ENCODE measurements around the gene SPECC1. TPM values are rescaled to one million over a fixed set of nuclear protein-coding genes. Genes with fewer than 3 reads are reported as not detected.

The SPECC1 gene
- total and polyA plus RNA-seq, 2 donors (not counting 3 experiments of a cell fraction or from before 2014, with no cell fraction given): 5.3 to 20.4 TPM

DNA sequence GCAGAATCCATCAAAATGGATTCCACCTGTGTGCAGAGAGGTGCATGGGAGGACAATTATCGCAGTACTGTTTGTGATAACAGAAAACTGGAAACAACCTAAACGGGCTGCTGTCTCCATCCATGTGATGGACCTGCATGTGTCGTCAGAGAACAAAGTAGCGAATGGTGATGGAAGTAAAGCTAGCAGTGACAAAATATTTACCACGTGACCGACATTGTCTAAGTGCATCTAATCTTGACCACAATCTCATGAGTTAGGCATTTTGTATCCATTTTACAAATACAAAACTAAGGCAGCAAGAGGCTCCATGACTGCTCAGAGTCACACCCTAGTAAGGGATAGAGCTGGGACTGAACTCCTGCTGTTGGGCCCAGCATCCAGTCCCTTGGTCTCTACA, 270.9 kb downstream of the SPECC1 start:
- TF ChIP-seq EZH2 (IDR thresholded peaks at IDR 0.05; ENCODE audit: borderline replicate concordance, low read depth, low read length, severe bottlenecking) (no peak), FOS (IDR thresholded peaks at IDR 0.05; ENCODE audit: borderline replicate concordance, insufficient read depth, low read length) (no peak), GATA2 (IDR thresholded peaks at IDR 0.05; ENCODE audit: insufficient read depth, insufficient read length, low read depth, low read length) (no peak), MYC (IDR thresholded peaks at IDR 0.05; ENCODE audit: low read depth, low read length) (no peak), POLR2A (IDR thresholded peaks at IDR 0.05; ENCODE audit: low read depth, low read length) (no peak), POLR2AphosphoS5 (IDR thresholded peaks at IDR 0.05; ENCODE audit: insufficient read depth, low read depth, low read length) (no peak)
- no TSS peak for BruUV-seq (replicated peaks)
- Histone ChIP-seq H3K4me2 (ENCODE audit: insufficient read depth, low read length) (no peak overlapping the region), H3K27me3 (ENCODE audit: control insufficient read depth in 2 of 2, insufficient read depth in 2 of 2, low read length in 2 of 2) (no peaks in the 10 kb centered on the region), H3K9me3 (replicated peaks; ENCODE audit: control insufficient read depth, insufficient read depth, low read length) (no peaks in the 10 kb centered on the region), H2AFZ (ENCODE audit: low read depth, low read length) (no peak overlapping the region), H3K27ac (ENCODE audit: insufficient read depth, low read depth, low read length) (no peak overlapping the region), H3K9ac (replicated peaks; ENCODE audit: extremely low read depth, insufficient read depth, low read length) (no peak overlapping the region), H3K36me3 (ENCODE audit: control insufficient read depth in 2 of 2, extremely low read depth in 1 of 2, insufficient read depth in 2 of 2, low read length in 2 of 2) (no peaks in the 10 kb centered on the region), H3K4me3 (replicated peaks in 1 of 3; ENCODE audit: insufficient read depth in 1 of 3, low read depth in 1 of 3, low read length in 3 of 3) (no peak overlapping the region), H3K4me1 (ENCODE audit: control insufficient read depth, extremely low read depth, insufficient read depth, low read length) (no peaks in the 10 kb centered on the region), H3K79me2 (ENCODE audit: control insufficient read depth, insufficient read depth, low read length) (no peaks in the 10 kb centered on the region), H4K20me1 (replicated peaks; ENCODE audit: control insufficient read depth, extremely low read depth, insufficient read depth, low read length) (no peaks in the 10 kb centered on the region), H3K9me1 (replicated peaks; ENCODE audit: control insufficient read depth, extremely low read depth, insufficient read depth, low read length) (no peaks in the 10 kb centered on the region)
- no peak for FAIRE-seq
- DNase-seq (ENCODE audit: low read depth, low spot score): no peak
- ChIA-PET POLR2A (no interaction called here), CTCF (no interaction called here)
- dilution Hi-C loops (cut with MboI; ENCODE audit: extremely low pct_ligation_motif_present, low sequenced_read_pairs): no loop called here
- intact Hi-C loops (cut with micrococcal nuclease): no loop called here

DNA sequence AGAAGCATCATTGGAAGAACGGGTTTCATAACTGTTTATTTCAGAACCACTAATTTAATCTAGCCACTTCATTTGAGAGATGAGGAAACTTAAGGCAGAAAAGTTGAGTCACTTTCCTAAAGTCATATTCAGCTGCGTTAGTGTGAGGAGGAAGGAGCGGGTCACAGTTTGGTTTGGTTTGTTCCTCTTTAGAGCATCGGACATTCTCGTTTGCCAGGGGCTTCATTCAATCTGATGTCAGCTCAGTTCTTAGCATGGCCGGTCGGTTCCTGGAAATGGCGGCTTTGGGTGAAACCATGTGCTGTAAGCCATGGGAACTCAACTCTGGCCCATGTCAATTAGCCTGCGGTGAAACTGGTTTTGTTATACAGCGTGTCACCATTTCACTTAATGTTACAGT, 271.7 kb downstream of the SPECC1 start:
- no peak overlapping the region for H2AFZ ChIP-seq (ENCODE audit: low read depth, low read length)
- intact Hi-C loops (cut with micrococcal nuclease) (no loop called here), dilution Hi-C loops (cut with MboI; ENCODE audit: extremely low pct_ligation_motif_present, low sequenced_read_pairs) (no loop called here)
- H3K9ac ChIP-seq (replicated peaks; ENCODE audit: extremely low read depth, insufficient read depth, low read length): no peak overlapping the region
- CTCF ChIA-PET: interaction anchor here (0.6 kb wide), 1 partner anchor 33 kb away, joined by 3 read pairs; no protein-coding TSS in a partner anchor
- no peaks in the 10 kb centered on the region for H3K79me2 ChIP-seq (ENCODE audit: control insufficient read depth, insufficient read depth, low read length)
- TF ChIP-seq MYC (IDR thresholded peaks at IDR 0.05; ENCODE audit: low read depth, low read length) (no peak), MAX (IDR thresholded peaks at IDR 0.05; ENCODE audit: insufficient read depth, insufficient read length) (no peak), JUN (IDR thresholded peaks at IDR 0.05; ENCODE audit: borderline replicate concordance, insufficient read depth, insufficient read length, low read depth) (no peak), GATA2 (IDR thresholded peaks at IDR 0.05; ENCODE audit: insufficient read depth, insufficient read length, low read depth, low read length) (no peak), POLR2A (IDR thresholded peaks at IDR 0.05; ENCODE audit: low read depth, low read length) (no peak), POLR2AphosphoS5 (IDR thresholded peaks at IDR 0.05; ENCODE audit: insufficient read depth, low read depth, low read length) (no peak), EZH2 (IDR thresholded peaks at IDR 0.05; ENCODE audit: borderline replicate concordance, low read depth, low read length, severe bottlenecking) (no peak), FOS (IDR thresholded peaks at IDR 0.05; ENCODE audit: borderline replicate concordance, insufficient read depth, low read length) (no peak)
- TF ChIP-seq, protein P1, sequence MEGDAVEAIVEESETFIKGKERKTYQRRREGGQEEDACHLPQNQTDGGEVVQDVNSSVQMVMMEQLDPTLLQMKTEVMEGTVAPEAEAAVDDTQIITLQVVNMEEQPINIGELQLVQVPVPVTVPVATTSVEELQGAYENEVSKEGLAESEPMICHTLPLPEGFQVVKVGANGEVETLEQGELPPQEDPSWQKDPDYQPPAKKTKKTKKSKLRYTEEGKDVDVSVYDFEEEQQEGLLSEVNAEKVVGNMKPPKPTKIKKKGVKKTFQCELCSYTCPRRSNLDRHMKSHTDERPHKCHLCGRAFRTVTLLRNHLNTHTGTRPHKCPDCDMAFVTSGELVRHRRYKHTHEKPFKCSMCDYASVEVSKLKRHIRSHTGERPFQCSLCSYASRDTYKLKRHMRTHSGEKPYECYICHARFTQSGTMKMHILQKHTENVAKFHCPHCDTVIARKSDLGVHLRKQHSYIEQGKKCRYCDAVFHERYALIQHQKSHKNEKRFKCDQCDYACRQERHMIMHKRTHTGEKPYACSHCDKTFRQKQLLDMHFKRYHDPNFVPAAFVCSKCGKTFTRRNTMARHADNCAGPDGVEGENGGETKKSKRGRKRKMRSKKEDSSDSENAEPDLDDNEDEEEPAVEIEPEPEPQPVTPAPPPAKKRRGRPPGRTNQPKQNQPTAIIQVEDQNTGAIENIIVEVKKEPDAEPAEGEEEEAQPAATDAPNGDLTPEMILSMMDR (IDR thresholded peaks at IDR 0.05; ENCODE audit: extremely low read depth in 1 of 2, insufficient read depth in 1 of 2, low read depth in 1 of 2, low read length in 2 of 2): no peak
- H3K4me3 ChIP-seq (replicated peaks in 1 of 3; ENCODE audit: insufficient read depth in 1 of 3, low read depth in 1 of 3, low read length in 3 of 3): no peak overlapping the region
- POLR2A ChIA-PET: no interaction called here
- DNase-seq (ENCODE audit: low read depth, low spot score) (no peak), FAIRE-seq (no peak)
- no peaks in the 10 kb centered on the region for H3K36me3 ChIP-seq (ENCODE audit: control insufficient read depth in 2 of 2, extremely low read depth in 1 of 2, insufficient read depth in 2 of 2, low read length in 2 of 2)
- H3K27ac ChIP-seq (ENCODE audit: insufficient read depth, low read depth, low read length): no peak overlapping the region
- no peaks in the 10 kb centered on the region for H3K9me1 ChIP-seq (replicated peaks; ENCODE audit: control insufficient read depth, extremely low read depth, insufficient read depth, low read length)
- no peak overlapping the region for H3K4me2 ChIP-seq (ENCODE audit: insufficient read depth, low read length)
- no peaks in the 10 kb centered on the region for H3K4me1 ChIP-seq (ENCODE audit: control insufficient read depth, extremely low read depth, insufficient read depth, low read length)
- H4K20me1 ChIP-seq (replicated peaks; ENCODE audit: control insufficient read depth, extremely low read depth, insufficient read depth, low read length): no peaks in the 10 kb centered on the region
- no peaks in the 10 kb centered on the region for H3K27me3 ChIP-seq (ENCODE audit: control insufficient read depth in 2 of 2, insufficient read depth in 2 of 2, low read length in 2 of 2)
- H3K9me3 ChIP-seq (replicated peaks; ENCODE audit: control insufficient read depth, insufficient read depth, low read length): no peaks in the 10 kb centered on the region
- BruUV-seq (replicated peaks): no TSS peak
